Hematopoietic multipotent progenitor cell (in vitro differentiated cells): ENCODE data around the gene ABHD16B. TPM values are rescaled to one million over a fixed set of nuclear protein-coding genes. Genes with fewer than 3 reads are reported as not detected.
"Not testable (repeated sequence)": the region's sequence is repeated elsewhere in the genome, so short reads cannot be mapped to it uniquely, and the experiment has no call there.

ENCODE experiments used
- DNase-seq, 3 donors: peaks; one replicate each; pipeline ENCODE4 v3.0.0-alpha.2; 2011 to 2015; ENCODE audit warnings: low read depth in 2 of 3, low spot score in 2 of 3
- total RNA-seq: library from RNA; depleted of rRNA; stranded (reverse); fragments of >200 nt; gene quantifications from one replicate; pipeline ENCODE4 v1.2.3, GENCODE V29; 2012

The ABHD16B gene
- total RNA-seq, 1 donor = 0.27 TPM

DNA sequence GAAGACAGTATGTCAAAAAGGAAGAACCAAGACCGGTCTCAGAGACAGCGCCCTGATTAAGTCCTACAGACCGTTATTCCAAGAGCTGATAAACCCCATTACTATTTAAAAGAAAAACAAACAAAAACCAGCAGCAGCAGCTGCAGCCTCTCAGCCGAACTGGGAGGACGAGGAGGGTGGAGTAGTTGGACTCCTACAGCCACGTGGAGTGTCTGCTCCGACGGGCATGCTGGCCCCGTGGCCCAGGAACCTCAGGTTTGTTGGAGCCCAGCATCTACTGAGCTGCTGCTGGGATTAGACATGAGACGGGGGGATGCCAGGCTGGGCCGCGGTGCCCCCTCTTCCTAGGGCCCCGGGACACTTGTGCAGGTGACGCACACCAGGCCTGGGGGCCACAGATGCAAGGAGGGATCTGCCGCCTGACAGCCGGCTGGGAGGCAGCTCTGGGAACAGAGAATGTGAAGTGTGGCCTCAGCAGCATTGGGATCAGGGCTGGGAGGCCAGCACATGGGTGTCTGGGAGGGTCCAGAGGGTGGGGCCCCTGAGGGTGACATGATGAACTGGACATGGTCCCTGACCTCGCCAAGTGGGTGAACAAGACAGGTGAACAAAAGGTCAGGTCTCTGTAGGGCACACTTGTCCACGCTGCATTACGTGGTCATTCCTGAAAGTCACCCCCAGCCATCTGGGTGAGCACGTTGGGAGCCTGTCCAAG, 27.4 kb upstream of the ABHD16B start:
- no peak for DNase-seq

DNA sequence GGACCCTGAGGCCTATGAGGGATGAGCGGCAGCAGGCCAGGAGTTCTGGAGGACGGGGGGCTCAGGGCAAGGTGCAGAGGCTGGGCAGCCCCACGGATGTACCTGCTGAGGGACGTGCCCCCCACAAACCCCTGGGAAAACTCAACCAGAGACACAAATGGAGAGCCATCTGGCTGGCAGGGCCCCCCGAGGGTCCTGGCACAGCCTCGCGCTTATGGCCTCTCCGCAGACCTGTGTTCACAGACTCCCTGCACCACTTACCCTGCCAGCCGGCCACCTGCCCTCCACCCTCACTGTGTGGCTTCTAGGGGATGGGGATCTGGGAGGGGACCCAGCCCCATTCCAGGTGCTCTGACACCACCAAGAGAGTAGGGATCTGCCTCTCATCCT, 26.8 kb upstream of the ABHD16B start:
- no peak for DNase-seq

DNA sequence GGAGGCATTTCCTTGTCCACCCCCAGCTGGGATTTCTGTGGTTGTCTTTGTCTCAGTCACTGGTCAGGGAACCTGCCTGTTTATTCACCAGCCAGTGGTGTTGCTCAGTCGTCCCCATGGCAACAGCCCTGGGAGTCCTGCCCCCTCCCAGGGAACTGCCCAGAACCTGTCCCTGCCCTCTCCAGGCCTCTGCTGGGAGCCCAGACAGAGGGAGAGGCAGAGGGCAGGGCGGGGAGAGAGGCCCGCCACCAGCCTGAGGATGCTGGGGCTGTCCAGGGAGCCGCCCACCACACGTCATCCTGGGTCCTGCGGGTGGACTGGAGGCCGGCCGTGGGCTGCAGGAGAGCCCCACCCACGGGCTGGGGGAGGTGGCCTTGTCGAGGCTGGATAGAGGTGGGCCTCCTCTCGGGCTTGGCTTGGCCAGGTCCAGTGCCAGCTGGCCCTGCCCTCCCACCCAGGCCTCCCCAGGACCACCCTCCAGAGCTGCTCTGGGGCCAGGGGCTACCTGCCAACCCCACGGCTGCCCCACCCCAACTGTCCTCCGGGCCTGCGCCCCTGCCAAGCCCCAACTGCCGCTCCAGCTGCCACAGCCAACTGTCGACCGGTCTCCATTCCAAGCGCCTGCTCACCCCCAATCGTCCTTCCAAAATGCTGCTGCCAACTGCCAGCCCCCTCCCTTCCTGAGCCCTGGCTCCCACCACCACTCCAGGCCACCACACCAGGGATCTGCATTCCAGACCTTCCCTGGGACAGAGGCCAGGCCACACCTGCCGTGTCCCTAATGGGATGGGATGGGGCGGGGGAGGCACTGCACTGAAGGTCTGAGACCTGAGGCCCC, 26.1 kb upstream of the ABHD16B start:
- DNase-seq = peak in 1 of 3 donors; percentile 56

DNA sequence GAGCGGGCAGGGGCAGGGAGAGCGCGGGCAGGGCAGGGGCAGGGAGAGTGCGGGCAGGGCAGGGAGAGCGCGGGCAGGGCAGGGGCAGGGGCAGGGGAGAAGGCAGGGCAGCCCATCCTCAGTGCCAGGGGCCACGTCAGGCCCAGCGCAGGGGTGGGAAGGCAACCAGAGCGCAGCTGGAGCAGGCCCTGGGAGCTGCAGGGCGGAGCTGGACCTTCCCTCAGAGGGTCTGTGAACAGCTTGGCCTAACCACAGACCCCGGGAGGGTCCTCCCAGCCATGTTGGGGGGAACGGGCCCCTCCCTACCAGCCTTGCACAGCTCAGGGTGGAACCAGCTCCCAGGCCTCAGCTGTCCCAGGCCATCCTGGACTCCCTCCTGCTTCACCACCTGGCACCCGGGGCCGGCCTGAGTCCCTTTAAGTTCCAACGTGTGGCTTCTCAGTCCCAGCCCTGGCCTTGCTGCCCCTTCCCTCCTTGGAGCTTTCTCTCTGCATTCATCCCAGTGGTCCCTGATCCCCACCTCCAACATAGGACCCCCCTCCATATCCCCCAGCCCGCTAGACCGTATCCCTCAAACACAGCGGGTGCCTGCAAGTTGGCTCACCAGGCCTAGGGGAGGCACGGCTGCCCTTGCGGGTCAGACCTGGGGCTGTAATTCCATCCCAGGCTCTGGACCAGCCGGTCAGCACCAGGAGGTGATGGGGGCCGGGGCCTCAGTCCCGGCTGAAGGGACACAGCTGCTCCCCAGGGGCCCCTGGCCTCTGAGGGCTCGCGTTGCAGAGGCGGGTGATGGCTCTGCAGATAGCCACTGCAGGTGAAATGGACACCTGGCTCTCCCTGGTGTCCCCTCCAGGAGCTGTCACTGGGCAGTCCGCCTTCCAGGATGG, 24.6 kb upstream of the ABHD16B start:
- DNase-seq = no peak

DNA sequence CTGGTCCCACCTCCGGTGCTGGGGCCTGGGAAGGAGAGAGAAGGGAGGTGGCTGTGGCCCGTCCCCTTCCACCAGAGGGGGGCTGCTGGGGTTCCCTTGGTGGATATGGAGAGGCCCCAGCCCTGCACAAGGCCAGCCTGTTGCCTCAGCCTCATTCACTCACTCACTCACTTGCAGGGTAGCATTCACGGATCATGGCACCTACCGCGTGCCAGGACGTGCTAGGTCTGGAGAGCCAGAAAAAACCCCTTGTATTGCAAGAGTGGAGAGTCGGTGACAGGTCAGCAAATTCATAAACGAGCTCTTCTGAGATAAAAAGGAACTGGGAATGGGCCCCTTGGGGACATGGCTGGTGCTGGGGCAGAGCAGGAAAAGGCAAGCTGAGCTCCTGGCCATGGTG, 23.8 kb upstream of the ABHD16B start:
- DNase-seq = no peak

DNA sequence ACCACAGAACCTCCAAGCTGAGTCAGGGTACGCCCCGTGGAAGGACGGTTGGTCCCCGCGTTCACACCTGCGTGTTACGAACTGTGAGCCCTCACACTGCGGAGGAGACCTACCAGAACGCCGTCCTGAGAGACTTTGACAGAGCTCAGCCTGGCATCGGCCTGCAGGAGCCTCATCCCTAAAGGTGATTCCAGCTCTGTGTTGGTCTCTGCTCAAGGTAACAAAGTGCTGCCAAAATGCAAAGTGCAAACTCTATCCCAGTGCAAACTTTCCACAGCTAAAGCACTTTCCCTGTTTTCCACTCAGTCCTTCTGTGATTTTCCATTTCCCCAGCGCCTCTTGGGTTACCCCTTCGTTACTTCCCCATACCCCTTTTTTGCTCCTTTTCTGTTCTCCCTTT, 21.7 kb upstream of the ABHD16B start:
- DNase-seq = no peak

DNA sequence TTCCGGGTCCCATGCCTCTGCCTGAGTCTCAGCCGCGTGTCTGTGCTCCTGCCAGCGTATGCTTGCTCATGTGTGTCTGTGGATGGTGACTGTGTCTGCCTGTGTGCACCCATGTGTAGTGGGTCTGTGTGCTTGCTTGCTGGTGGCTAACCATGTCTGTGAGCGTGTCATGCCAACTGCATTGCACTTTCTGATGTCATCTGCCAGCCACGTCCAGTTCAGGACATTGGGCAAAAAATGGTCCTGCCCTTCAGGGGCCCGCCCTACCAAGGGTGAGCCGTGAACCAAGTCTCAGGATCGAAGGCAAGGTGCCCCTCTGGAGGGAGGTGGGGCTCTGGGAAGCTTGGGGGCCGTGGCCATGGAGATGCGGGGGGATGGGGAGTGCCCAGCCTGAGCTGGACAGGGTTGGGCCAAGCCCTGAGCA, 20.9 kb upstream of the ABHD16B start:
- DNase-seq = no peak

DNA sequence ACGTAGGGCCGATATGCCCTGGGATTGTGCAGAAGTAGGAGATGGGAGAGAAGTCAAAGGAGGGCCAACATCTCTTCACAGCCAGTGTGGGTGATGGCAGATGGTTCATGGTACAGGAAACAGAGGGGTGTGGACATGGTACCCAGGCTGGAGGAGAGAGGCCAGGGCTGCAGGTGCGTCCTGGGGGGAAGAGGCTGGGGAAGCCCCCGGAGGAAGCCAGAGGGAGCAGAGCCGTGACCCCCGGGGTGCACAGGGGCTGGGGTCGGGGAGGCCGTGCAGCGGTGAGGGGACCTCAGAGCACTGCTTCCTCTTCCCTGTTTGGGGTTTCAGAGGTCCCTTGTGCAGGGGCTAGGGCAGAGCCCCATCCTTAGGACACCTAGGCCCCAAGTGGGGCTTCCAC, 19.0 kb upstream of the ABHD16B start:
- DNase-seq = peak in 1 of 3 donors; percentile 75

DNA sequence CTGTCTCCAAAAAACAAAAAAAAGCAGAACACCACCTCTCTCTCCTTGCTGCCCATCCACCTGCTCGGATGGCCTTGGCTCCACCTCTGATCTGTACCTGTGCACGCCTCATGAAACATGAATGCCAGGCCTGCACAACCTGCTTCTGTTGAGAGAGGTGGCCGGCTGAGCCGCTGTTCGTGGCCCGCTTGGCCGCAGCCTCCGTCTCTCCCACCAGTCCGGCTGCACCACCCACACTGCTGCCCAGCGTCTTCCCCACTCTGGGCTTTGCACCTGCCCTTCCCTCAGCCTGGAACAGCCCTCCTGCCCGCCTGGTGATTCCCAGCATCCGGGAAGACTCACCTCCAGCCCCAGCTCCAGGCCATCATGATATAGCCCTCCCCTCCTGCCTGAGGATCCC, 18.1 kb upstream of the ABHD16B start:
- DNase-seq = no peak

DNA sequence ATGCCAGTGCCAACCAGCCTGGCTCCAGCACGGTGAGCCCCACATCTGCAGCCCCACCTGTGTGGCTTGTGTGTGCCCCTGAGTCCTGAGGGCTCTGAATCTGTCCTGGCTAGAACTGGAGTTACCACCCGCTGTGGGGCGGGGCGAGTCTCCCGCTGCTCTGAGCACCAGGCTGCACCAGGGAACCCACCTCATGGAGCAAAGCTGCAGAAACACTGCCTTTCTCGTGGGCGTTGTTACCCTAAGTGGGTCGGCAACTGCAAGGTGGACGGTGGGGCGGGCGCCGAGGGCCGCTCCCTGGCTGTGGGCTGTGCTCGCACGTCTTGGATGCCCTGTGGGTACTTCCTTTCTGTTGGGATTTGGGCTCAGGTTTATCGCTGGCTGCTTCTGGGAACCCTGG, 17.5 kb upstream of the ABHD16B start:
- DNase-seq = no peak

DNA sequence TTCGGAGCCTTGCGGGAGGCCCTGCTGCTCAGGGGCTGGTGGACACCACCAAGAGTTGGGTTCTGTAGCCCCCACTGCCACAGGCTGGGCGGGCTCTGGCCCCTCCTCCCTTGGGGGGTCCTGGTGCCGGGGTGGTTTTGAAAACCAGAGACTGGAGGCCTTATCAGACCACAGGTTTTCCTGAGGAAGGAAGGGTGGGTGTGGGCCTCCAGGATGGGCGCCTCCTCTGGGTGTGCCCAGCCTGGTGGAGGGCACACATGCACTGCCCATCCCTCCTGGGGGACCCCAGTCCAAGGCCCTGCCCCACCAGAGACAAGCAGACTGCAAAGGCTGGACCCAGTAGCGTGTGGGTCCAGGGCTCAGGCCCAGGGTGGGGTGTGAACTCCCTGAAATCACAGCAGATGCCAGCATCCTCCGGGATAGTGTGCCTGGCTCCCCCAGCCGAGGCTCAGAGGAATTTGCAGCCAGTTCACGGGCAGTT, 16.7 kb upstream of the ABHD16B start:
- no peak for DNase-seq

DNA sequence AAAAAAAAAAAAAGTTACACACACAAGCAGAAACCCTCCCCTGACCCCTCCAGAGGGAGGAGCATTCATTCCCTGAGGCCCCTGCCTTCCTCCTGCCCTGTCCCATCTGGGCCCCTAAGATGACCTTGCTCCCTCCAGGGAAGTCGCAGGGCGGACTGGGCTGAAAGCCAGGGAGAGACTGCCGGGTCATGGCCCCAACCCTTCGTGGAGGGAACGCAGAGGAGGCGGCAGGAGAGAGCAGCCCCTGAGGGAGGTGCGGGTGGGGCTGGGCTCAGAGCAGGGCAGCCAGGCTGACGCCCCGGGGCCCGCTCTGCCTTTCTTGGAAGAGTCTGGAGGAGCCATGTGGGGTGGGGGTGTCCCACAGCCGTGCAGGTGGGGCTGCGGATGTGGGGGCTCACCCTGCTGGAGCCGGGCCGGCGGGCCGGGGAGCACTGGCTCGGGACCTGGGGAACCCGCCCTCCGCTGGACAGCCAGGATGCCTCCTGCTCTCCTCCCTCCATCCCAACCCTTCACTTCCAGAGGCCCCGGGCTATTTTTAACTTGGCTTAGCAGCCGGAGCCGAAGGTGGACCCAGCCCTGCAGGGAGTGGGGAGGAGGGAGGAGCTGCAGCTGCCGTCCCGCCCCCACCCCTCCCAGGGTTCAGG, 15.0 kb upstream of the ABHD16B start:
- DNase-seq = no peak

DNA sequence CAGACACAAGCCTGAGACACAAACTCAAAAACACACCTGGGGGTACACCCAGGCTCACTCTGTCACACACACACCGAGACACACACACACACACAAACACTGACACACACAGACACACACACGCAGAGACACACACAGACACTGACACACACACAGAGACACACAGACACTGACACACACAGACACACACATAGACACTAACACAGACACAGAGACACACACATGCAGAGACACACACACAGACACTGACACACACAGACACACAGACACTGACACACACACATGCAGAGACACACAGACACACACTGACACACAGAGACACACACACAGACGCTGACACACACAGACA, 14.4 kb upstream of the ABHD16B start:
- no peak for DNase-seq

DNA sequence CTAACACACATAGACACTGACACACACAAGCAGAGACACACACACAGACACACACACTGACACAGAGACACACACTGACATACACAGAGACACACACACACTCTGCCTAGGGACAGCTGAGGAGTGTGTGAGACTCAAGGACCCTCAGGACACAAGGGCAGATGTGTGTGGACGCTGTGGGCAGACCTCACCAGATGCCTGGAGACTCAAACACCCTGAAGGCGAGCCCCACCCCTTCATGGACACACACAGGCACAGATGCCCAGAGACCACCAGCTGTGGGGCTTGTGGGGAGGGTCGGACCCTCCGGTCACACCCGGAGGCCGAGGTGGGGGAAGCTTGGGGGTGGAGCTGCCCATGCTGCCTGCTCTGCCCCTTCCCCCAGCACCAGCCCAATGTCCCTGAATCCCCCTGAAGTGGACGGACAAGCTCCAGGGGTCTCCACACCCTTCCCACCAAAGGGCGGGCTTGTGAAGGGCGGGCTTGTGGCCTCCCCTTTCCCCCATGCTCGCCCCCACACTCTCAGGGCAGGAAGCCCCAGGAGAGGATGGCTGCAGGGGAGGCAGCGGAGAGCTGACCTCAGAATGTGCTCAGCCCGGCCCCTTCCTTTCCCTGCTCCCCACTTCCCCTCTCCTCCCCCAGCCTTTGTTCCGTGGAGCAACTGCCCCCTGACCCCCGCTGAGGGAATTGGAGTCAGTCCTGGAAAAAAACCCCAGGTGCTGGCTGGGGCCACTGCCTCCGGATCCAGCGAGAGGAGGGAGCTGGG, 13.9 kb upstream of the ABHD16B start:
- DNase-seq = peak in 1 of 3 donors; percentile 54

DNA sequence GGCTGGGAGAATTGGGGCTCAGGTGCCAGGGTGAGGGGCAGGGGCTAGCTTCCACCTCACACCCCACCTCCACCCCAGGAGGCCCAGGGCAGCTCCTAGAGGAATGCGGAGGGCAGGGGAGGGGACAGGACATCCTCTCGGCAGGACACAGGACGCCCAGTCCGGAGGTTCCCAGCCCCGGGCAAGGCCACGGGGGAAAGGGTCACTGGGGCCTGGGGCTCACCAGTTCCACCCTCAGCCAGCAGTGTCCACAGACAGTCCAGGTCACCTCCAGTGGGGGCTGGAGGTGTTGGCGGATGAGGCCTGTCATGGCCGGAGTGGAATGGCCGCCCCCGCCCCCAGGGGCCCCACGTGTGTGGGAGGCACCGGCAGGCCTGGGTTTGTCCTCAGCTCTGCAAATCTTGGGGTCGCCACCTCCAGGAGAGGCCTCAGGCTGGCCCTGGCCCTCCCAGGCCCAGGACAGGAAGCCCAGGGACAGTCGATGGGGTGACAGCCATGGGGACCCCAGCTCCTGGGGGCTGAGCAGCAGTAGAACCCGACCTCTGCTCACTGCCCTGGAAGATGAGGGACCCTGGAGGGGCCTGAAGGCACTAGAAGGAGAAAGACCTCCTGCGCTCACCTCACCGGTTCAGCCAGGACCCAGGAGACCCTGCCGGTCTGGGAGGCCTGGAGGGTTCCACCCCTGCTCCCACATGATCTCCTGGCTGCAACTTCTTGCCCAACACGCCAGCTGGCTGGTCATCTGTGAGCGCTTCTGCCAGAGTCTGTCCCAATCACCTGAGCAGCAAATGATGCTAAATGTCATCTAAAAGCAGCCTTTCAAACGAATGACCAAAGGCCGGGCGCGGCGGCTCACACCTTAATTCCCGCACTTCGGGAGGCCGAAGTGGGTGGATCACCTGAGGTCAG, 13.0 kb upstream of the ABHD16B start:
- DNase-seq = no peak

DNA sequence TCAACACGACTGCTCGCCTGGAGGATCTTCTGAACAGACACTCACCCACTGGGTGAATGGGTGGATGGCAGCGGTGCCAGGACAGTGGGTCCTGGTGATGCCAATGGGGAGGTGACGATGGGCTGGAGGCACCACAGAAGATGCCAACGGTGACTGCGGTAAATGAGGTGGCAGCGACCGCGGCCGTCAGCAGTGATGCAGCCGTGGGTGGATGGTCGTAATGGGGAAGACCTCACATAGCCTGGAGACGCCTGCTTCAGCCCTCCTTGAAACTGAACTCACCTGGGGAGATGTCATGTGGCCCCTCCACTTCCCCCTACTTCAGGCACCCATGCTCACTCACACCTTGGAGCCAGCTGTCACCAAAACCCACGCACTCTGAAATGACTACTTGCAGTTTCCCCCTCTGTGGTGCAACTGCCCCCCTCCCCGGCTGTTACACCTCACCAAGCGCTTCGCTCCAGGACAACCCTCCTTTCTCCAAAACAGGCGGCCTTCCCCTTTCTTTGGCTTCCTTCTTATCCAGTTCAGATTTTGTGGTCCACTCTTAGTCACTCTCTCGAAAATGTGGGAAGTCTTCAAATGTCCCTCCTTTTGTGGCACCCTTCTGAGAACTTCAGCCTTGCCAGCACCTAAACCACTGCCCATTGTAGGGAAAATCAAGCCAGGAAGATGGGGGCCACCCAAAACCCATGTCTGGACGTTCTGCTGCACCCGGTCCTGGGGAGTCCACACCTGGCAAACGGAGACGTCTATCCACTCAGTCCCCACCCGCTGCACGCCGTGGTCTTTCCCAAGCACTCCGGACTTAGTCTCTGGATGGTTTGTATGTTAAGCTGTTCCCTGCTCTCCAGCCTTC, 10.4 kb upstream of the ABHD16B start:
- DNase-seq = no peak

DNA sequence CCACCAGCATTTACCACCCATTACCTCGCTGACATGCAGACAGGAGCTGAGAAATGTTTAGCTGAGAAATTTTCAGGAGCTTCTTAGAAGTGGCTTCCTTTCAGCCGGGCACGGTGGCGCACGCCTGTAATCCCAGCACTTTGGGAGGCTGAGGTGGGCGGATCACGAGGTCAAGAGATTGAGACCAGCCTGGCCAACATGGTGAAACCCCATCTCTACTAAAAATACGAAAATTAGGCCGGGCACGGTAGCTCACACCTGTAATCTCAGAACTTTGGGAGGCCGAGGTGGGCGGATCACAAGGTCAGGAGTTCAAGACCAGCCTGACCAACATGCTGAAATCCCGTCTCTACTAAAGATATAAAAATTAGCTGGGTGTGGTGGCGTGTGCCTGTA, 9.8 kb upstream of the ABHD16B start:
- not testable (repeated sequence) for DNase-seq

DNA sequence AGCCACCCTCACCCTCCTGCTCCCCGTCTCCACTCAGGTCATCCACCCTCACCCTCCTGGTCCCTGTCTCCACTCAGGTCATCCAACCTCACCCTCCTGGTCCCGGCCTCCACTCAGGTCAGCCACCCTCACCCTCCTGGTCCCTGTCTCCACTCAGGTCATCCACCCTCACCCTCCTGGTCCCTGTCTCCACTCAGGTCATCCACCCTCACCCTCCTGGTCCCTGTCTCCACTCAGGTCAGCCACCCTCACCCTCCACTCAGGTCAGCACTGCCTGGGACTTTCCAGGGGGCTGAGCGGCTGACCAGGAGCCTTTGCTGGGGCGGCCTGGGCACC, 7.6 kb upstream of the ABHD16B start:
- not testable (repeated sequence) for DNase-seq
